HEK293 (cell line): ENCODE measurements around the gene NHS.

Experiments used
- CTCF ChIA-PET: fragments of 350-600 bp; formaldehyde crosslinking; extraction: SDS; loops from one replicate; lab custom pipeline; 2021; ENCODE audit warnings: antibody characterized with exemption; lab: Yijun Ruan, JAX
- POLR2A ChIA-PET: fragments of 300-600 bp; formaldehyde crosslinking; extraction: SDS; loops from one replicate; lab custom pipeline; 2020; ENCODE audit warnings: antibody characterized with exemption, inconsistent platforms; lab: Yijun Ruan, JAX
- H3K27ac ChIP-seq: fragments of 200-500 bp; sonication (Bioruptor generic); 2 replicates; pipeline ENCODE4 v1.5.1; 2014; ENCODE audit warnings: low read depth, low read length, control low read depth, inconsistent platforms; ENCODE audit errors: extremely low read depth
- H3K36me3 ChIP-seq, 2 experiments: fragments of 200-500 bp in 1 of 2; sonication (Bioruptor generic) in 1 of 2; 1 replicate in 1 of 2; 2 replicates in 1 of 2; pipeline ENCODE4 v1.5.1; 2014 to 2017; ENCODE audit warnings: inconsistent platforms in 2 of 2, low read length in 2 of 2; ENCODE audit not compliant: control insufficient read depth in 2 of 2, insufficient read depth in 1 of 2
- H3K4me1 ChIP-seq: fragments of 200-500 bp; sonication (Bioruptor generic); 2 replicates; pipeline ENCODE4 v1.5.1; 2014; ENCODE audit warnings: mild to moderate bottlenecking, low read length, inconsistent platforms; ENCODE audit not compliant: control insufficient read depth, insufficient read depth
- H3K4me3 ChIP-seq: 2 replicates; pipeline ENCODE4 v1.5.1; 2011; ENCODE audit warnings: low read depth, mild to moderate bottlenecking, control low read depth, low read length, moderate library complexity
- H3K9me3 ChIP-seq: fragments of 200-500 bp; sonication (Bioruptor generic); 2 replicates; pipeline ENCODE4 v1.5.1; 2014; ENCODE audit warnings: low read depth, low read length, inconsistent platforms; ENCODE audit not compliant: control insufficient read depth, insufficient read depth
- HOXD13 ChIP-seq: sonication (generic); formaldehyde crosslinking; IDR thresholded peaks from 2 replicates; pipeline ENCODE4 v1.8.0; 2022; ENCODE audit warnings: missing genetic modification reagents, borderline replicate concordance
- KLF7 ChIP-seq: fragments of 450-650 bp; formaldehyde crosslinking; IDR thresholded peaks from 2 replicates; pipeline ENCODE4 v1.5.1; 2016; ENCODE audit warnings: missing biosample characterization, missing genetic modification characterization, borderline replicate concordance
- MEIS1 ChIP-seq: sonication (generic); formaldehyde crosslinking; IDR thresholded peaks from 2 replicates; pipeline ENCODE4 v1.8.1; 2022; ENCODE audit warnings: missing genetic modification reagents, mild to moderate bottlenecking, borderline replicate concordance
- MZF1 ChIP-seq: fragments of 450-650 bp; formaldehyde crosslinking; IDR thresholded peaks from 2 replicates; pipeline ENCODE4 v1.5.1; 2017; ENCODE audit warnings: missing biosample characterization, missing genetic modification characterization, borderline replicate concordance
- TCF7L2 ChIP-seq: IDR thresholded peaks from 2 replicates; pipeline ENCODE4 v1.6.1; 2011; ENCODE audit warnings: low read depth, mild to moderate bottlenecking, inconsistent platforms, low read length, moderate library complexity, borderline replicate concordance
- ZBTB7A ChIP-seq: fragments of 450-650 bp; formaldehyde crosslinking; IDR thresholded peaks from 2 replicates; pipeline ENCODE4 v1.5.1; 2016; ENCODE audit warnings: low read depth, missing biosample characterization, missing genetic modification characterization
- ZNF157 ChIP-seq: fragments of 450-650 bp; formaldehyde crosslinking; IDR thresholded peaks from 2 replicates; pipeline ENCODE4 v1.5.1; 2016; ENCODE audit warnings: missing biosample characterization, missing genetic modification characterization
- ZNF23 ChIP-seq: fragments of 450-650 bp; formaldehyde crosslinking; IDR thresholded peaks from 2 replicates; pipeline ENCODE4 v1.5.1; 2016; ENCODE audit warnings: missing biosample characterization, missing genetic modification characterization, borderline replicate concordance
- ZNF248 ChIP-seq: fragments of 450-650 bp; formaldehyde crosslinking; IDR thresholded peaks from 2 replicates; pipeline ENCODE4 v1.5.1; 2017; ENCODE audit warnings: missing biosample characterization, missing genetic modification characterization
- ZNF354C ChIP-seq: fragments of 450-650 bp; formaldehyde crosslinking; IDR thresholded peaks from 2 replicates; pipeline ENCODE4 v1.5.1; 2016; ENCODE audit warnings: missing biosample characterization, missing genetic modification characterization, low read depth, borderline replicate concordance
- ZNF416 ChIP-seq: fragments of 450-650 bp; formaldehyde crosslinking; IDR thresholded peaks from 2 replicates; pipeline ENCODE4 v1.5.1; 2016; ENCODE audit warnings: missing biosample characterization, missing genetic modification characterization
- ZNF660 ChIP-seq: fragments of 450-650 bp; IDR thresholded peaks from 2 replicates; pipeline ENCODE4 v1.5.1; 2018; ENCODE audit warnings: missing biosample characterization, mild to moderate bottlenecking, missing genetic modification characterization
- ZNF670 ChIP-seq: fragments of 450-650 bp; formaldehyde crosslinking; IDR thresholded peaks from 2 replicates; pipeline ENCODE4 v1.5.1; 2016; ENCODE audit warnings: missing biosample characterization, missing genetic modification characterization, low read depth
- ZNF776 ChIP-seq: fragments of 450-650 bp; formaldehyde crosslinking; IDR thresholded peaks from 2 replicates; pipeline ENCODE4 v1.5.0; 2017; ENCODE audit warnings: missing biosample characterization, missing genetic modification characterization, borderline replicate concordance
- ZNF777 ChIP-seq: fragments of 450-650 bp; formaldehyde crosslinking; IDR thresholded peaks from 2 replicates; pipeline ENCODE4 v1.5.1; 2017; ENCODE audit warnings: missing biosample characterization, missing genetic modification characterization, borderline replicate concordance
- TF ChIP-seq, protein P1 (sequence below): fragments of 450-650 bp; formaldehyde crosslinking; IDR thresholded peaks from 2 replicates; pipeline ENCODE4 v1.5.1; 2016; ENCODE audit warnings: missing biosample characterization, missing genetic modification characterization
- TF ChIP-seq, protein P2 (sequence below): fragments of 450-650 bp; formaldehyde crosslinking; IDR thresholded peaks from 2 replicates; pipeline ENCODE4 v1.5.0; 2017; ENCODE audit warnings: missing biosample characterization, missing genetic modification characterization, borderline replicate concordance
- TF ChIP-seq, protein P3 (sequence below): fragments of 450-650 bp; formaldehyde crosslinking; IDR thresholded peaks from 2 replicates; pipeline ENCODE4 v1.5.1; 2016; ENCODE audit warnings: missing biosample characterization, missing genetic modification characterization

Gene NHS

DNA sequence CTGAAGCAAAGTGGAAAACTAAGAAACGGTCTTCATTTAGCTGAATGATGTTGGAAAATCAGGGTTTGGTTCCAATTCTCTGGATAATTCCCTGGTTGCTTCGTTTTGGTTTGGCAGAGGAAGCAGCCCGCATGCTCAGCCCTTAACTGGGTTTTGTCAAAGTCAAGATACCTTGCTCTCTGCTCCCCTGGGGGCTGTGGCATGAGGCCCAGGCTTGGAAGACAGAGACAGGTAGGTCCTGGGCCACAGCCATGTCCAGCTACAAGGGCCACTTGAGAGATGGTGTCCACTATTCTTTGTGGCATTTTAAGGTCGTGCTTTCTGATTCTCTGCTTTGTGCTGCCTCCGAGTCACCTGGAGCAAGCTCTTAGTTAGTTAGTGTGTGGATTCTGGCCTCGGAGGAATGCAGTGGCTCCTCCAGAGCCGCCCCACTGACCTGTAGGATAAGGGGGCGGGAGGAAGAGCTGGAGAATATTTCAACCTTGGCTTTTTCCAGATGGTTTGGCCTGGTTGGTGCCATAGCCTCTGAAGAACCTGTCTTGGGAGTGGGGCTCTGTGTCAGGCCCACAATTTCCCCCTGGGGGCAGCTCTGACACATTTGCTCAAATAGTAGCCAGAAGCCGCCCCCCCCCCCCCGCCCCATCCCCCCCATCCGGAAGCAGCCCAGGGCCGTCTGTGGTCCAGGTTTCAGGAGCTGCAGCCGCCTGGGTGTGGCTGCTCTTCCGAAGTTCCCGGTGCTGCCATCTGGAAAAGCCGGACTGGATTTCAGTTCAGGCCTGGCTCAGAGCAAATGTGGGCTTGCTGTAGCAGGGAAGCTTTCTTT, 147.1 kb downstream of the NHS start:
- CTCF ChIA-PET: no interaction called here
- POLR2A ChIA-PET: interaction anchor here (0.6 kb wide), 2 partner anchors 46 to 260 kb away, joined by 3 read pairs; no protein-coding TSS in a partner anchor
- TF ChIP-seq, protein P1, sequence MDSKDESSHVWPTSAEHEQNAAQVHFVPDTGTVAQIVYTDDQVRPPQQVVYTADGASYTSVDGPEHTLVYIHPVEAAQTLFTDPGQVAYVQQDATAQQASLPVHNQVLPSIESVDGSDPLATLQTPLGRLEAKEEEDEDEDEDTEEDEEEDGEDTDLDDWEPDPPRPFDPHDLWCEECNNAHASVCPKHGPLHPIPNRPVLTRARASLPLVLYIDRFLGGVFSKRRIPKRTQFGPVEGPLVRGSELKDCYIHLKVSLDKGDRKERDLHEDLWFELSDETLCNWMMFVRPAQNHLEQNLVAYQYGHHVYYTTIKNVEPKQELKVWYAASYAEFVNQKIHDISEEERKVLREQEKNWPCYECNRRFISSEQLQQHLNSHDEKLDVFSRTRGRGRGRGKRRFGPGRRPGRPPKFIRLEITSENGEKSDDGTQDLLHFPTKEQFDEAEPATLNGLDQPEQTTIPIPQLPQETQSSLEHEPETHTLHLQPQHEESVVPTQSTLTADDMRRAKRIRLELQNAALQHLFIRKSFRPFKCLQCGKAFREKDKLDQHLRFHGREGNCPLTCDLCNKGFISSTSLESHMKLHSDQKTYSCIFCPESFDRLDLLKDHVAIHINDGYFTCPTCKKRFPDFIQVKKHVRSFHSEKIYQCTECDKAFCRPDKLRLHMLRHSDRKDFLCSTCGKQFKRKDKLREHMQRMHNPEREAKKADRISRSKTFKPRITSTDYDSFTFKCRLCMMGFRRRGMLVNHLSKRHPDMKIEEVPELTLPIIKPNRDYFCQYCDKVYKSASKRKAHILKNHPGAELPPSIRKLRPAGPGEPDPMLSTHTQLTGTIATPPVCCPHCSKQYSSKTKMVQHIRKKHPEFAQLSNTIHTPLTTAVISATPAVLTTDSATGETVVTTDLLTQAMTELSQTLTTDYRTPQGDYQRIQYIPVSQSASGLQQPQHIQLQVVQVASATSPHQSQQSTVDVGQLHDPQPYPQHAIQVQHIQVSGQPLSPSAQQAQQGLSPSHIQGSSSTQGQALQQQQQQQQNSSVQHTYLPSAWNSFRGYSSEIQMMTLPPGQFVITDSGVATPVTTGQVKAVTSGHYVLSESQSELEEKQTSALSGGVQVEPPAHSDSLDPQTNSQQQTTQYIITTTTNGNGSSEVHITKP (tag by site-specific recombination): peak; percentile 32; the same call in 1 of the 2 replicates
- no peak for TF ChIP-seq ZNF354C (tag by site-specific recombination)
- TF ChIP-seq, protein P2, sequence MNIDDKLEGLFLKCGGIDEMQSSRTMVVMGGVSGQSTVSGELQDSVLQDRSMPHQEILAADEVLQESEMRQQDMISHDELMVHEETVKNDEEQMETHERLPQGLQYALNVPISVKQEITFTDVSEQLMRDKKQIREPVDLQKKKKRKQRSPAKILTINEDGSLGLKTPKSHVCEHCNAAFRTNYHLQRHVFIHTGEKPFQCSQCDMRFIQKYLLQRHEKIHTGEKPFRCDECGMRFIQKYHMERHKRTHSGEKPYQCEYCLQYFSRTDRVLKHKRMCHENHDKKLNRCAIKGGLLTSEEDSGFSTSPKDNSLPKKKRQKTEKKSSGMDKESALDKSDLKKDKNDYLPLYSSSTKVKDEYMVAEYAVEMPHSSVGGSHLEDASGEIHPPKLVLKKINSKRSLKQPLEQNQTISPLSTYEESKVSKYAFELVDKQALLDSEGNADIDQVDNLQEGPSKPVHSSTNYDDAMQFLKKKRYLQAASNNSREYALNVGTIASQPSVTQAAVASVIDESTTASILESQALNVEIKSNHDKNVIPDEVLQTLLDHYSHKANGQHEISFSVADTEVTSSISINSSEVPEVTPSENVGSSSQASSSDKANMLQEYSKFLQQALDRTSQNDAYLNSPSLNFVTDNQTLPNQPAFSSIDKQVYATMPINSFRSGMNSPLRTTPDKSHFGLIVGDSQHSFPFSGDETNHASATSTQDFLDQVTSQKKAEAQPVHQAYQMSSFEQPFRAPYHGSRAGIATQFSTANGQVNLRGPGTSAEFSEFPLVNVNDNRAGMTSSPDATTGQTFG: no peak
- no peaks in the 10 kb centered on the region for H3K36me3 ChIP-seq
- 0 out of 2 replicates have a peak, but pooled peaks cover 2% of the 10 kb centered on the region for H3K4me1 ChIP-seq
- no peaks in the 10 kb centered on the region for H3K9me3 ChIP-seq
- H3K4me3 ChIP-seq: no peak overlapping the region
- H3K27ac ChIP-seq: no peak overlapping the region

DNA sequence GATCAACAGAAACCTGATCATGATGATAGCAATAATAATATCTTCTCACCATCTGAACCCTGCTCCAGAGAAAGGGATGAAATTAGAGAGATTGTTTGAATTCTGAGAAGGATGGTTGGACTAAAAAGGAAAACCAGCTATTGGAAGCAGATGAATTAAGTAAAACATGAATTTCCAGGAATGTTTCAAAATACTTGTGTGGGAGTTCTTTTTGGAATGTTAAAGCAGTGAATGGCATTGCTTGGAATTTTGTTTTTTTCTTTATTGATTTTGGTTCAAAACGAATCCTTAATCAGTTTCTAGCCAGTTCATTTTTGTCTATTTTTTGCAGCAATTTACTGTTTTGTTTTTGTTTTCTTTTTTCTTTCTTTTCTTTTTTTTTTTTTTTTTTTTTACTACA, 150.3 kb downstream of the NHS start:
- no peaks in the 10 kb centered on the region for H3K36me3 ChIP-seq
- no peak overlapping the region for H3K27ac ChIP-seq
- CTCF ChIA-PET: interaction anchor here (1.6 kb wide), 1 partner anchor 11 kb away, joined by 4 read pairs; no protein-coding TSS in a partner anchor
- POLR2A ChIA-PET: no interaction called here
- no peak overlapping the region for H3K4me3 ChIP-seq
- peaks cover 4% of the 10 kb centered on the region; the same call in 1 of the 2 replicates for H3K4me1 ChIP-seq
- TF ChIP-seq ZNF776 (tag by site-specific recombination) (no peak), ZNF157 (no peak), MZF1 (tag by site-specific recombination) (no peak), ZNF416 (tag by site-specific recombination) (no peak), ZNF354C (tag by site-specific recombination) (no peak), ZNF670 (no peak), ZNF248 (tag by site-specific recombination) (no peak), ZNF23 (tag by site-specific recombination) (no peak), KLF7 (no peak), ZBTB7A (no peak), MEIS1 (CRISPR knock-in tag) (no peak), TCF7L2 (no peak), ZNF660 (tag by site-specific recombination) (no peak), ZNF777 (no peak), HOXD13 (no peak)
- TF ChIP-seq, protein P3, sequence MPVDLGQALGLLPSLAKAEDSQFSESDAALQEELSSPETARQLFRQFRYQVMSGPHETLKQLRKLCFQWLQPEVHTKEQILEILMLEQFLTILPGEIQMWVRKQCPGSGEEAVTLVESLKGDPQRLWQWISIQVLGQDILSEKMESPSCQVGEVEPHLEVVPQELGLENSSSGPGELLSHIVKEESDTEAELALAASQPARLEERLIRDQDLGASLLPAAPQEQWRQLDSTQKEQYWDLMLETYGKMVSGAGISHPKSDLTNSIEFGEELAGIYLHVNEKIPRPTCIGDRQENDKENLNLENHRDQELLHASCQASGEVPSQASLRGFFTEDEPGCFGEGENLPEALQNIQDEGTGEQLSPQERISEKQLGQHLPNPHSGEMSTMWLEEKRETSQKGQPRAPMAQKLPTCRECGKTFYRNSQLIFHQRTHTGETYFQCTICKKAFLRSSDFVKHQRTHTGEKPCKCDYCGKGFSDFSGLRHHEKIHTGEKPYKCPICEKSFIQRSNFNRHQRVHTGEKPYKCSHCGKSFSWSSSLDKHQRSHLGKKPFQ (tag by site-specific recombination): no peak
- no peaks in the 10 kb centered on the region for H3K9me3 ChIP-seq
